Stimulated activated memory B cell treated with anti-CD40 and anti-IgM and Interleukin-4, amounts not matched to agents 10 μg/mL and 1 μg/mL and 100 μg/mL, for 72 hours (primary cell): ENCODE data around the gene TTLL6.
"Not testable (repeated sequence)": the region's sequence is repeated elsewhere in the genome, so short reads cannot be mapped to it uniquely, and the experiment has no call there.

Experiments used
- ATAC-seq: fragments of 150-1000 bp; cut with Tn5 transposase; 2 replicates; pipeline ENCODE4 v1.10.0; 2021
- H3K27ac Mint-ChIP-seq: one replicate; pipeline ENCODE4 v1.8.0; 2022; ENCODE audit warnings: mild to moderate bottlenecking, mixed read lengths
- H3K27me3 Mint-ChIP-seq: one replicate; pipeline ENCODE4 v1.8.0; 2022; ENCODE audit warnings: mixed read lengths
- H3K36me3 Mint-ChIP-seq: one replicate; pipeline ENCODE4 v1.8.0; 2022; ENCODE audit warnings: mixed read lengths
- H3K4me1 Mint-ChIP-seq: one replicate; pipeline ENCODE4 v1.8.0; 2022; ENCODE audit warnings: mixed read lengths
- H3K4me3 Mint-ChIP-seq: one replicate; pipeline ENCODE4 v1.8.0; 2022; ENCODE audit warnings: mild to moderate bottlenecking, moderate library complexity, mixed read lengths
- H3K9me3 Mint-ChIP-seq: one replicate; pipeline ENCODE4 v1.8.0; 2022; ENCODE audit warnings: mixed read lengths

TTLL6 gene

DNA sequence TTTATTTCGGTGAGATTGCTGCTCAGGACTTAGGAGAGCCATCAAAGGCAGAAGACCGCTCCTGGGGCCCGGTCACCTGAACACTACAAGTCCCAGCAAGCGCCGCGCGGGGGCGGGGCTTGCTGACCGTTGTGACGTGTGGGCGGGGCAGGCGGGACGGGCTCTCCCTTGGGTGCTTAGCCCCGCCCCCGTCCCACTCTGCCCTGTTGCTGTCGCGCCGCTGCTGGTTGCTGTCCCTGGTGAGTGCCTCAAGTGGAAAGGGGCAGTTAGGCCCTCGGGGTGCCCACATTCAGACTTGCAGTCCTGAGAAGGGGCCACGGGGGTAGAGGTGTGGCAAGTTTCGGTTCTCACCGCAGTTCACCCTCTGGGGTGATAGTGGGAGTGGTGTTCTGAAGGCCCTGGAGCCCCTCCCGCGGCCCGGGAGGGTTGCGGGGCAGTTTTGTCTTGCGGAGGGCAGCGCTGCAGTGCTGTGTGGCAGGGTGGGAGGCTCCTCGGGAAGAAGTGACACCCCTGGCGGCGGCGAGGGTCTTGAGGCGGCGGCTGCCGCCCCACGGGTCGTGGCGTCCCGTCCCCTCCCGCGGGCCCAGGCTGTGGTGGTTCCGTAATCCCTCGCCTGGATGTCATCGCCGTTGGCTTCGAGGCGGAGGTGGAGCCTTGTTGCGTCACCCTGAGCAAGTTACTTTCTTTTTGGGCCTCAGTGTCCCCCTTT is 14.0 kb upstream of the TTLL6 start, which contains the start of gene CALCOCO2:
TSS of gene CALCOCO2 (plus strand) at position 196 of the 709 bp plus-strand sequence. CDS start 10,673 bp downstream, outside the sequence.
- H3K36me3 Mint-ChIP-seq: no peaks in the 10 kb centered on the region
- H3K4me3 Mint-ChIP-seq: peak within 1 kb of the TSS; percentile 98
- peaks cover 11% of the 10 kb centered on the region for H3K27me3 Mint-ChIP-seq
- peaks cover 38% of the 10 kb centered on the region for H3K4me1 Mint-ChIP-seq
- ATAC-seq: peak; percentile 99
- no peaks in the 10 kb centered on the region for H3K9me3 Mint-ChIP-seq
- peak within 1 kb of the TSS; percentile 91 for H3K27ac Mint-ChIP-seq

DNA sequence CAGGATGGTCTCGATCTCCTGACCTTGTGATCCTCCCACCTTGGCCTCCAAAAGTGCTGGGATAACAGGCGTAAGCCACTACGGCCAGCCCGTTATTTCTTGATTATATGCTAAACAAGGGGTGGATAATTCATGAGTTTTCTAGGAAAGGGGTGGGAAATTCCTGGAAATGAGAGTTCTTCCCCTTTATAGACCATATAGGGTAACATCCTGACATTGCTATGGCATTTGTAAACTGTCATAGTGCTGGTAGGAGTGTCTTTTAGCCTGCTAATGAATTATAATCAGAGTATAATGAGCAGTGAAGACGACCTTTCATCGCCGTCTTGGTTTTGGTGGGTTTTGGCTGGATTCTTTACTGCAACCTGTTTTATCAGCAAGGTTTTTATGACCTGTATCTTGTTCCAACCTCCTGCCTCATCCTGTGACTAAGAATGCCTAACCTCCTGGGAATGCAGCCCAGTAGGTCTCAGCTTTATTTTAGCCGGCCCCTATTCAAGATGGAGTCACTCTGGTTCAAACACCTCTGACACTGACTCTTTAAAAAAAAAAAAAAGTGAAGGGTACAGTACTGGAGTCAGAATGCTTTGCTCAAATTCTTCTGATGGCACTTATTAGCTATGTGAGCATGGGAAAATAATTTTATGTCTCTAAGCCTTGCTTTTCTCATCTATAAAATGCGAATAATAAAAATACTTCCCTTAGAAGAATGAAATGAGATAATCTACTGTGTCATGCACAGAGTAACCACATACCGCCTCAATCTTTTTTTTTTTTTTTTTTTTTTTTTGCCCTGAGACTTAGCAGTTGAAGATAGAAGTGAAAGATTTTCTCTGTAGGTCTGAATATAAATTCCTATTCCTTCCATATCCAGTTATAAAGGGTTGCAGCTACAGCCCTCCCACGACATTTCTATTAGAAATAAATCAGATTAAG is 8.7 kb upstream of the TTLL6 start:
- Mint-ChIP-seq H3K9me3 (no peaks in the 10 kb centered on the region), H3K4me1 (peaks cover 6% of the 10 kb centered on the region), H3K36me3 (no peaks in the 10 kb centered on the region), H3K4me3 (no peak overlapping the region), H3K27ac (no peak overlapping the region), H3K27me3 (peaks cover 19% of the 10 kb centered on the region)
- ATAC-seq: no peak

DNA sequence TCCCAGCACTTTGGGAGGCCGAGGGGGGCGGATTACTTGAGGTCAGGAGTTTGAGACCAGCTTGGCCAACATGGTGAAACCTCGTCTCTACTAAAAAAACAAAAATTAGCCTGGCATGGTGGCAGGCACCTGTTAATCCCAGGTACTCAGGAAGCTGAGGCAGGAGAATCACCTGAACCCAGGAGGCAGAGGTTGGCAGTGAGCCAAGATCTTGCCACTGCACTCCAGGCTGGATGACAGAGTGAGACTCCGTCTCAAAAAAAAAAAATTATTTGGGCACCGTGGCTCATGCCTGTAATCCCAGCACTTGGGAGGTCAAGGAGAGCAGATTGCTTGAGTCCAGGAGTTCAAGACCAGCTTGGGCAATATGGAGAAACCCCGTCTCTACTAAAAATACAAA is 3.9 kb upstream of the TTLL6 start:
- H3K27me3 Mint-ChIP-seq: peaks cover 44% of the 10 kb centered on the region

DNA sequence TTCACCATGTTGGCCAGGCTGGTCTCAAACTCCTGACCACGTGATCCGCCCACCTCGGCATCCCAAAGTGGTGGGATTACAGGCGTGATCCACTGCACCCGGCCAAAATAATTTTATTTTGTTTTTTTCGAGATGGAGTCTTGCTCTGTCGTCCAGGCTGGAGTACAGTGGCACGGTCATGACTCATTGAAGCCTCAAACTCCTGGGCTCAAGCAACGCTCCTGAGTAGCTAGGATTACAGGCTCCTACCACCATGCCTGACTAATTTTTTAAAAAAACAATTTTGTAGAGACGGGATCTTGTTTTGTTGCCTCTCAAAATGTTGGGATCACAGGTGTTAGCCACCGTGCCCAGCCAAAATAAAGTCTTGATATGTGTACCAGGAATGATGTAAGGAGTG is 2.4 kb upstream of the TTLL6 start:
- Mint-ChIP-seq H3K4me1 (peaks cover 22% of the 10 kb centered on the region), H3K4me3 (no peak overlapping the region), H3K27ac (no peak overlapping the region), H3K36me3 (no peaks in the 10 kb centered on the region), H3K27me3 (peaks cover 55% of the 10 kb centered on the region), H3K9me3 (no peaks in the 10 kb centered on the region)
- ATAC-seq: no peak

More for the DNA sequence above, 3.9 kb upstream of the TTLL6 start:
- not testable (repeated sequence) for ATAC-seq, H3K4me3 Mint-ChIP-seq, H3K9me3 Mint-ChIP-seq, H3K27ac Mint-ChIP-seq, H3K36me3 Mint-ChIP-seq
- peaks cover 22% of the 10 kb centered on the region for H3K4me1 Mint-ChIP-seq

DNA sequence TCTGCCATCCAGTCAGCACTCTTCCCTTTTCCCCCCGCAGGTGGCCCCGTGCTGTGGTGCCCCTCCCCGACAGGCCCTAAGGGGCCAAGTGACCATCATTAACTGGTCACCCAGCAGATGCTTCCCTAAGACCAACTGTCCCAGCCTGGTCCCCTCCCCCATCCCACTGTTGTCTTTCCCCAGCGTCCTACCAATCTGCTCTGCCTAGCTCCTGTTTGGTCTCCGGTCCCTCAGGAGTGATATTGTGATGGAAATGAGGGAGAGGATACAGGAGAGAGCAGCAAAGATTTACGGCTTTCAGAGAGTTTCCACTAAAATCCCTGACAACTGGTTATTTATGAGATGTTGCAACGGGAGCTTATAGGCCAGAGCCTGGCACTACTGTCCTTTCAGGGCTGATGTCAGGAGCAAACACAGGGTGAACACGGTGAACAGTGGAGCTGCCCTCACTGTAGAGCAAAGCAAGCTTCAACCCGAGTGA is 1.4 kb upstream of the TTLL6 start:
- Mint-ChIP-seq H3K36me3 (no peaks in the 10 kb centered on the region), H3K27ac (no peak overlapping the region), H3K27me3 (peaks cover 65% of the 10 kb centered on the region), H3K4me1 (peaks cover 22% of the 10 kb centered on the region), H3K4me3 (no peak overlapping the region), H3K9me3 (no peaks in the 10 kb centered on the region)
- no peak for ATAC-seq

DNA sequence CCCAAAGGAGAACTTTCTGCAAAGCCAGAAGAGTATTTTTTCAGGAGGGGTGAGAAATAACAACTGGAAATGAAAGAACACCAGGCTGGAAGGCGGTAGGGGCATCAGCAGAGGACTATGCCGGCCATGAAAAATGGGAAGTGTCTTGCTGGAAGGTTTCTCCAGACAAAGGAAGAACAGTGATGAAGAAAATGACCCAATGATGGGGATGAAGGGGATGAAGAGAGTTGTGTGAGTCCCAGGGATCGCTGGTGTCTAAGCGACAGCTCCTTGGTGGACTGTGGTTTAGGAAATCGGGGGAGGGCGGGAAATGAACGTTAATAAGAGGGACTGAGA is 623 bp downstream of the TTLL6 start:
- Mint-ChIP-seq H3K27ac (no peak overlapping the region), H3K27me3 (peaks cover 69% of the 10 kb centered on the region), H3K36me3 (no peaks in the 10 kb centered on the region), H3K4me1 (peaks cover 22% of the 10 kb centered on the region), H3K9me3 (no peaks in the 10 kb centered on the region), H3K4me3 (peak overlapping the region; percentile 79)
- ATAC-seq: no peak

DNA sequence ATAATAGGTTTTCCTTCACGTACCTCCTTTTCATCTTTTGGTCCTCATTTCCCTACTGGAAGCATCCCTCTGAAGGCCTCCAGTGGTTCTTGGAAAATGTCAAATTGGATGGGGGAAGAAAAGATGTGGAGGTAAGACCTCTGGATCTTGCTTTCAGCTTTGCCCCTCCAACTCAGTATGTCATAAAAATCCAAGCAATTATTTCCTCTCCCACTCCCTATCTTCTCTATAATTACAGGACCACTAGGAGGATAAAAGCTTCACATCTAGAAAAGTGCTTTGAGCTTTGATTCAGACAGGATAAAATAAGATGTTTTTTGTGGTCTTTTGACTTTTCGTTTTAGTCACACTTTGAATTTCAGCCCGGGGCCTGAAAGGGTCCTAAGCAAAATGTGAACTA is 1.7 kb downstream of the TTLL6 start:
- no peaks in the 10 kb centered on the region for H3K36me3 Mint-ChIP-seq
- H3K4me1 Mint-ChIP-seq: peaks cover 22% of the 10 kb centered on the region
- ATAC-seq: no peak
- no peaks in the 10 kb centered on the region for H3K9me3 Mint-ChIP-seq
- no peak overlapping the region for H3K4me3 Mint-ChIP-seq
- no peak overlapping the region for H3K27ac Mint-ChIP-seq
- H3K27me3 Mint-ChIP-seq: peaks cover 58% of the 10 kb centered on the region

DNA sequence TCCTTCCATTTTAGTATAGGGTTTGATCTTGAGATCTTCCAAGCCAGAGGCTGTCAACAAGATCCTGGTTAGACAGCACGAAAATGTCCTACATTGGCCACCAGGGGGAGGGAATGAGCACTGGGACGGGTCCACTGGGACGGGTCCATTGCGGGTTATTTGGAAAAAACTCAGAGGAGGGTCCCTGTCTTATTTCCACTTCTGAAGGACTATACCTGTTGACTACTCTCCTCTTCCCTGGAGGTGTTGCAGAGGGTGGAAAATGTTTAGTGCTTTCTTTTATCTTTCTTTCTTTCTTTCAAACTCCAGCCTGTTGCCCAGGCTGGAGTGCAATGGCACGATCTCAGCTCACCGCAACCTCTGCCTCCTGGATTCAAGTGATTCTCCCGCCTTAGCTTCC is 2.5 kb downstream of the TTLL6 start:
- Mint-ChIP-seq H3K4me3 (no peak overlapping the region), H3K36me3 (no peaks in the 10 kb centered on the region), H3K27me3 (peaks cover 57% of the 10 kb centered on the region), H3K27ac (no peak overlapping the region), H3K4me1 (peaks cover 22% of the 10 kb centered on the region), H3K9me3 (no peaks in the 10 kb centered on the region)
- no peak for ATAC-seq

DNA sequence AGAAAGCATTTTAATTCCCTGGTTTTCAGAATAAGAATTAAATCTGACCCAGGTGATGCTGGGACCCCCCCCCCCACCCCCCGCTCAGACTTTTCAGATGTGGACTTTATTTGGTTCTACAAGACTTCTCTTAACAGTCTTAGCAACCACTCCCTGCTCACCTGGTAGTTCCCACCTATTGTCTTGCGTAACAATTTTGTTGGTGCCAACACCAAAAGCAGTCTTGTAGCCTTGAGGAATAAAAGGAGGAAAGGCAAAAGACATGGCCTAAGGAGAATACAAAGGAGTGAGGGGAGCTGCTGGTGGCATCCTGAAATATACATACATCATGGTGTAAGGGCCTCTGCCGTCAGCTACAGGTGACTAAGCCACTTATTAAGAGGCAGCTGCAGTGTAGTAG is 5.0 kb downstream of the TTLL6 start:
- peaks cover 9% of the 10 kb centered on the region for H3K4me1 Mint-ChIP-seq
- H3K36me3 Mint-ChIP-seq: no peaks in the 10 kb centered on the region
- H3K4me3 Mint-ChIP-seq: no peak overlapping the region
- H3K27me3 Mint-ChIP-seq: peaks cover 37% of the 10 kb centered on the region
- H3K27ac Mint-ChIP-seq: no peak overlapping the region
- no peak for ATAC-seq
- H3K9me3 Mint-ChIP-seq: no peaks in the 10 kb centered on the region

DNA sequence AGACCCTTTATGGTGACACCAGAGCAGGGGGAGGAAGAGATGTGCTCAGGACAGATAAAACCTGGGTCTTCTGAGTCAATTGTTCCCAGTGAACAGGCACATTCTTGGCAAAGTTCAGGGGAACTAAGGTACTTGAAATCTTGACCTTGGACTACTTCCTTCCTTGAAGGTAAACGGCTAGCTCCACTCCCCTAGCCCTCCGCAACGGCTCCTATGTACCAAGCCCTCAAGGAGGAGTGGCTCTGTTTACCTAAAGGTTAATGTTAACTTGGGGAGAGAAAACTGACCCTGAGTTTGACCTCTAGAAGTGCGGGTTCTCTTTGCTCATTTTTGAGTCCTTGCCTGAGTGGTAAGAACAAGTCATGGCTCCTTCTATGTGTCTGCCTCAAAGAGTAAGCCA is 7.8 kb downstream of the TTLL6 start:
- Mint-ChIP-seq H3K27ac (no peak overlapping the region), H3K4me3 (no peak overlapping the region), H3K27me3 (peaks cover 28% of the 10 kb centered on the region), H3K4me1 (peaks cover 8% of the 10 kb centered on the region), H3K9me3 (no peaks in the 10 kb centered on the region), H3K36me3 (no peaks in the 10 kb centered on the region)
- ATAC-seq: no peak

DNA sequence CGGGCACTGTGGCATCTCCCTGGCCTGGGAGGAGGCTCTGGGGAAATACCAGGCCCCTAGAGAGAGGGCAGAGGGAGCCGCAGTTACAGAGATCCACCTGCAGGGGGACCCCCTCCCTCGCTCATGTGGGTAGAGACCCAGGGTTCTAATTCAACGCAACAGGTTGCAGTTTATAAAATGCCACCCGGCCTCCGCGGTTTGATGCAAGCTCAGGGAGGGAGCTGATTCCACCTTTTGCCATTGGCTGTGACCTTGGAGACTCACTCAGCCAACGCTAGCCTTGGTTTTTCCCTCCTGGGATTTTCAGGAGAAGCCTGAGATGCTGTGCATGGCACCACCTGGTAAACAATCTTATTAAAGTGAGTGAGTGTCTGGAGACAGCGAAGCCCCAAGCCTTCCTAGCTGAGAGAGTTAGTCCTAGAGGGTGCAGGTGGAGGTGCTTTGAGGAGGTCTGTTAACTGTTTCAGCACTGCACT is 12.1 kb downstream of the TTLL6 start:
- Mint-ChIP-seq H3K36me3 (no peaks in the 10 kb centered on the region), H3K27me3 (peaks cover 33% of the 10 kb centered on the region), H3K27ac (no peak overlapping the region), H3K9me3 (no peaks in the 10 kb centered on the region), H3K4me3 (no peak overlapping the region), H3K4me1 (peaks cover 8% of the 10 kb centered on the region)
- peak; percentile 85 for ATAC-seq

DNA sequence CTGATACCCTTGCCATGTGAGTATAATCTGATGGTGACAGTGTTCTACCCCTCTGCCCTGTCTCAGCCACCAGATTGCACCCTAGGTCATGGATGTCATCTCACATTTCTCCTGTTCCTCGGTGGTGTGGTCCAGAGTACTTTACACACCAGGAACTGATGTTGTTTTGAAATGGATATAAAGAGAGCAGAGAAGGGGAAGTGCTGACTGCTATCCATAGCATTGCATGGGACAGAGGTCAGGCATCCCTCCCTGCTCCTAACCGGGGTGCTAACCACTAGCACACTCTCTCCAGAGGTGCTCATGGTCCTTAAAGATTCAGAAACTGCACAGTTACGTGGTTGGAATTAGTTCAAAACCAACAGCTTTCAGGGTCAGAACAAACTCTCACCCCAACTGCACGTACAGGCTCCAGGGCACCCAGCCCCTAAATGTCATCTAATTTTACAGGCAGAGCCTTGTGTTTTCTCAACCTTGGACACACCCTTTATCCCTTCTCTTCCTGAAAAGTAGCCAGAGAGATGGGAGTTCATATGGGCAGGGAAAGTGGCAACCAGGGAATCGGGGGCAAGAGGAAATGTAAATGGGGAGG is 16.3 kb downstream of the TTLL6 start:
- no peak for ATAC-seq
- H3K9me3 Mint-ChIP-seq: no peaks in the 10 kb centered on the region
- peaks cover 15% of the 10 kb centered on the region for H3K4me1 Mint-ChIP-seq
- no peak overlapping the region for H3K27ac Mint-ChIP-seq
- no peak overlapping the region for H3K4me3 Mint-ChIP-seq
- H3K27me3 Mint-ChIP-seq: peaks cover 53% of the 10 kb centered on the region
- no peaks in the 10 kb centered on the region for H3K36me3 Mint-ChIP-seq

DNA sequence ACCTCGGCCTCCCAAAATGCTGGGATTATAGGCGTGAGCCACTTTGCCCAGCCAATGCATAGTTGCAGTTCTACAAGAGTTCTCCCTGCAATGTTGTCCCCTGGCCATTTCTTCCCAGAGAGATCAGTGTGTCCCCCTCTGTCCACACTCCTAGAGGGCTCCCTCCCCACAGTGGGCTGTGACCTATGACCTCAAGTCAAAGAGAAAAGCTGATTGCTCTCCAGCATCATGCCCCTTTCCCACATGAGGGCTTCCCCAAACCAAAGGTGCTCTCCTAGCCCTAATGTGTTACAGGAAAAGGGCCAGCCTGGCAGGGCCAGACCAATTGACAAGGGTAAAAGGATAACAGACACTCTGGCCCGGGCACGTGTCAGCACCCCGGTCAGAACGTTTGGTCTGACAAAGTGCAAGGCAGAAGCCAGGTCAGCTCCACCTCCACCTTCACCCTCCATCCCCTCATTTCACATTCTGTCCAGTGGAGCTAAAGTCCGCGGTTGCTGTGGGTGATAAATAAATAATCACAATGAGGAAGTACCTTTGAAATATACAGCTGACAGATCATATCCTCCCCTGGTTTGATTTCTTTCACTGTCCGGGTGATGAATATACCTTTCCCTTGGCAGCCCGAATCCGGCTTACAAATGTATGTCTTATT is 17.8 kb downstream of the TTLL6 start:
- peaks cover 43% of the 10 kb centered on the region for H3K27me3 Mint-ChIP-seq
- no peak overlapping the region for H3K27ac Mint-ChIP-seq
- H3K9me3 Mint-ChIP-seq: no peaks in the 10 kb centered on the region
- H3K36me3 Mint-ChIP-seq: no peaks in the 10 kb centered on the region
- H3K4me1 Mint-ChIP-seq: peaks cover 7% of the 10 kb centered on the region
- no peak overlapping the region for H3K4me3 Mint-ChIP-seq
- ATAC-seq: no peak

DNA sequence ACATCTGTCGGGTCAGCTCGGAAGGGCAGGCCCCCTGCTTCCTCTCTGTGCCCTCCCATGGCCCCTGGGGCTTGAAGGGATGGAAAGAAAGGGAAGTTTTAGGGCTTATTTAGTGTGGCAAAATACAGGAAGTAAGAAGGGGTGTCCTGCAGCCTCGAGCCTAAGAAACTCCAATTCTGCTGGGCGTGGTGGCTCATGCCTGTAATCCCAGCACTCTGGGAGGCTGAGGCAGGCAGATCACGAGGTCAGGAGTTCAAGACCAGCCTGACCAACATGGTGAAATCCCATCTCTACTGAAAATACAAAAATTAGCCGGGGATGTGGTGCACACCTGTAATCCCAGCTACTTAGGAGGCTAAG is 20.9 kb downstream of the TTLL6 start:
- H3K4me1 Mint-ChIP-seq: peaks cover 14% of the 10 kb centered on the region
- not testable (repeated sequence) for H3K36me3 Mint-ChIP-seq, H3K9me3 Mint-ChIP-seq, ATAC-seq, H3K27ac Mint-ChIP-seq, H3K4me3 Mint-ChIP-seq
- H3K27me3 Mint-ChIP-seq: peaks cover 60% of the 10 kb centered on the region
